GM12878 (cell line): ENCODE measurements around the gene CD68. TPM values are rescaled to one million over a fixed set of nuclear protein-coding genes. Genes with fewer than 3 reads are reported as not detected.

Source experiments
- BHLHE40 ChIP-seq, 2 experiments: fragments of 450-650 bp in 1 of 2; IDR thresholded peaks; 2 replicates each; pipeline ENCODE4 v1.6.1; 2011 to 2017; ENCODE audit warnings: low read depth in 2 of 2, borderline replicate concordance in 1 of 2, improper control_type of control experiment in 1 of 2, low read length in 1 of 2, mild to moderate bottlenecking in 1 of 2
- CBFB ChIP-seq: IDR thresholded peaks from 2 replicates; pipeline ENCODE4 v1.6.1; 2016; ENCODE audit warnings: antibody characterized with exemption, low read depth
- EGR1 ChIP-seq, 2 experiments: IDR thresholded peaks; 1 replicate in 1 of 2; 2 replicates in 1 of 2; pipeline ENCODE4 v1.6.1; 2011 to 2012; ENCODE audit warnings: low read depth in 2 of 2, low read length in 2 of 2, borderline replicate concordance in 1 of 2, mild to moderate bottlenecking in 1 of 2, moderate library complexity in 1 of 2
- HCFC1 ChIP-seq: fragments of 150-350 bp; IDR thresholded peaks from 2 replicates; pipeline ENCODE4 v1.6.1; 2014; ENCODE audit warnings: low read length
- HDAC2 ChIP-seq: fragments of 200-600 bp; sonication (generic); IDR thresholded peaks from 2 replicates; pipeline ENCODE4 v1.6.1; 2017
- MXI1 ChIP-seq: fragments of 150-350 bp; IDR thresholded peaks from 2 replicates; pipeline ENCODE4 v1.6.1; 2011; ENCODE audit warnings: low read depth, mild to moderate bottlenecking, inconsistent platforms, low read length, improper control_type of control experiment
- NBN ChIP-seq: fragments of 450-650 bp; IDR thresholded peaks from 2 replicates; pipeline ENCODE4 v1.6.1; 2016
- NFYB ChIP-seq: IDR thresholded peaks from 2 replicates; pipeline ENCODE4 v1.6.1; 2011; ENCODE audit warnings: low read depth, mild to moderate bottlenecking, low read length, improper control_type of control experiment, moderate library complexity; ENCODE audit not compliant: insufficient read depth
- PAX5 ChIP-seq: IDR thresholded peaks from 2 replicates; pipeline ENCODE4 v1.6.1; 2011; ENCODE audit warnings: low read depth, low read length, borderline replicate concordance
- POLR2A ChIP-seq: IDR thresholded peaks from 2 replicates; pipeline ENCODE4 v1.6.1; 2011; ENCODE audit warnings: low read depth, mild to moderate bottlenecking, low read length
- SMAD1 ChIP-seq: fragments of 450-650 bp; IDR thresholded peaks from 2 replicates; pipeline ENCODE4 v1.6.1; 2018; ENCODE audit warnings: mild to moderate bottlenecking, low read depth; ENCODE audit not compliant: partially characterized antibody
- SREBF2 ChIP-seq: IDR thresholded peaks from 2 replicates; pipeline ENCODE4 v1.6.1; 2012; ENCODE audit warnings: mild to moderate bottlenecking, low read length
- SRF ChIP-seq, 2 experiments: IDR thresholded peaks; 2 replicates each; pipeline ENCODE4 v1.6.1; 2011; ENCODE audit warnings: low read depth in 2 of 2, low read length in 2 of 2, mild to moderate bottlenecking in 1 of 2, moderate library complexity in 1 of 2
- polyA plus RNA-seq, 11 experiments: library from polyadenylated mRNA; depleted of rRNA in 4 of 11; unstranded in 6 of 11; stranded (reverse) in 5 of 11; fragments of >200 nt; fragmentation: Nextera tagmentation in 4 of 11; fragmentation: Illumina TruSeq in 1 of 11; extraction: Ambion mirVana in 4 of 11; extraction: Trizol in 1 of 11; gene quantifications; 1 replicate in 1 of 11; 2 replicates in 10 of 11; pipeline versions ENCODE4 v1.2.1 to v1.2.3, GENCODE V29; 2011 to 2016; ENCODE audit warnings: inconsistent platforms in 2 of 11, missing spikeins in 2 of 11, low read depth in 1 of 11
- total RNA-seq, 4 experiments: library from RNA; depleted of rRNA in 3 of 4; stranded (reverse); fragments of >200 nt in 3 of 4; fragmentation: Illumina TruSeq in 1 of 4; extraction: Trizol in 1 of 4; gene quantifications; 2 replicates each; pipeline versions ENCODE4 v1.2.1 to v1.2.3, GENCODE V29; 2013 to 2021
- TF ChIP-seq, protein P1 (sequence below): IDR thresholded peaks from 2 replicates; pipeline ENCODE4 v1.6.1; 2011; ENCODE audit warnings: borderline replicate concordance, low read depth, mild to moderate bottlenecking, moderate library complexity, low read length; ENCODE audit not compliant: insufficient read depth, poor library complexity, severe bottlenecking
- TF ChIP-seq, protein P2 (sequence below): IDR thresholded peaks from 2 replicates; pipeline ENCODE4 v1.6.1; 2012; ENCODE audit warnings: low read depth, low read length, improper control_type of control experiment
- TF ChIP-seq, protein P3 (sequence below): fragments of 150-350 bp; IDR thresholded peaks from 2 replicates; pipeline ENCODE4 v1.6.1; 2014; ENCODE audit warnings: mild to moderate bottlenecking, low read depth, low read length
- TF ChIP-seq, protein P4 (sequence below): fragments of 450-650 bp; IDR thresholded peaks from 2 replicates; pipeline ENCODE4 v1.6.1; 2016; ENCODE audit warnings: mild to moderate bottlenecking, moderate library complexity, borderline replicate concordance
- TF ChIP-seq, protein P5 (sequence below): fragments of 450-650 bp; IDR thresholded peaks from 2 replicates; pipeline ENCODE4 v1.6.1; 2018; ENCODE audit warnings: borderline replicate concordance, mild to moderate bottlenecking; ENCODE audit not compliant: partially characterized antibody

CD68 gene
- total and polyA plus RNA-seq, 10 of the 15 experiments (the other 5 are each of a cell fraction or from before 2014, with no cell fraction given), result 2.6 to 6.9 (median 3.8) TPM

DNA sequence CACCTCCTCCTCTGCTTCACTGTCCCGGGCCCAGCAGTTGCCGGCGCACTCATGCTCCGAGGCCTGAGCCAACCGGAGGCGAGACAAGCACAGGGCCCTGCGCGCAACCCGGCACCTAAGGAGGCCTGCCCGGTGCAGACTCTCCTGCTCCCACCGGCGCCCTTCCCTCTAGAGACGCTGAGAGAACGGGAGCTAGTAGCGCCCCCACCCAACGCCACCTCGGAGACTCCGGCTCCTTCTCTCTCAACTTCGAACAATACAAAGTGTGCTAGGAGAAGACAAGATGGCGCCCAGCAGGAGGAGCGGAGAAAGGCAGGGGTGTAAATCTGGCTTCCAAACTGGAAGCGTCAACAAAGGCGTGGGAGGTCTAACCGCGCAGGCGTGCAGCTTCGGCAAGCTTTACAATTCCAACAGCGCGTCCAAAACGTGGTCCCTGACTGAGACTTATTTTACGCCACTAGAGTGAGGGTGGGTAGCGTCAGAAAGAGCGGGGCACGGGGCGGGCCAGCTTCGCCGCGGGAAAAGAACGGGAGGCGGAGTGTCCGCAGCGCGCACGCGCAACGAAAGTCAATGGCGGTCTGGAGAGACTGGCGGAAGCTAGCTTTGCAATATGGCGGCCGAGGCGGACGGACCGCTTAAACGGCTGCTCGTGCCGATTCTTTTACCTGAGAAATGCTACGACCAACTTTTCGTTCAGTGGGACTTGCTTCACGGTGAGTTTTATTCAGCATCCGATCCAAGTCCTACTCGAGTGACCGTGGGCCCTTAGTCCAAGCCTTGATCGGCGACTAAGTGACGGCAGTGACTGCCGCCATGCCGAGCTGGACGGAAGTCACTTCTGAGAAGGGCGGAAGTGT is 4.0 kb downstream of the CD68 start, which contains the start of gene MPDU1 (continued):
- peak; percentile 51 to 69; a peak in 2 of 3 replicates for TF ChIP-seq EGR1 (IDR thresholded peaks at IDR 0.05; ENCODE audit: borderline replicate concordance in 1 of 2, low read depth in 2 of 2, low read length in 2 of 2)
- no peak for TF ChIP-seq SRF (IDR thresholded peaks at IDR 0.05; ENCODE audit: low read depth in 2 of 2, low read length in 2 of 2)
- peak; percentile 96 for TF ChIP-seq POLR2A
- TF ChIP-seq, protein P1, sequence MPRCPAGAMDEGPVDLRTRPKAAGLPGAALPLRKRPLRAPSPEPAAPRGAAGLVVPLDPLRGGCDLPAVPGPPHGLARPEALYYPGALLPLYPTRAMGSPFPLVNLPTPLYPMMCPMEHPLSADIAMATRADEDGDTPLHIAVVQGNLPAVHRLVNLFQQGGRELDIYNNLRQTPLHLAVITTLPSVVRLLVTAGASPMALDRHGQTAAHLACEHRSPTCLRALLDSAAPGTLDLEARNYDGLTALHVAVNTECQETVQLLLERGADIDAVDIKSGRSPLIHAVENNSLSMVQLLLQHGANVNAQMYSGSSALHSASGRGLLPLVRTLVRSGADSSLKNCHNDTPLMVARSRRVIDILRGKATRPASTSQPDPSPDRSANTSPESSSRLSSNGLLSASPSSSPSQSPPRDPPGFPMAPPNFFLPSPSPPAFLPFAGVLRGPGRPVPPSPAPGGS, result peak; percentile 66
- TF ChIP-seq BHLHE40 (IDR thresholded peaks at IDR 0.05; ENCODE audit: borderline replicate concordance in 1 of 2, low read depth in 2 of 2, low read length in 1 of 2), result peak in 1 of 2 experiments; percentile 78; a peak in 1 of 4 replicates
- peak; percentile 97 for TF ChIP-seq NBN
- no peak; the same call in 1 of the 2 replicates for TF ChIP-seq PAX5
- TF ChIP-seq, protein P2, sequence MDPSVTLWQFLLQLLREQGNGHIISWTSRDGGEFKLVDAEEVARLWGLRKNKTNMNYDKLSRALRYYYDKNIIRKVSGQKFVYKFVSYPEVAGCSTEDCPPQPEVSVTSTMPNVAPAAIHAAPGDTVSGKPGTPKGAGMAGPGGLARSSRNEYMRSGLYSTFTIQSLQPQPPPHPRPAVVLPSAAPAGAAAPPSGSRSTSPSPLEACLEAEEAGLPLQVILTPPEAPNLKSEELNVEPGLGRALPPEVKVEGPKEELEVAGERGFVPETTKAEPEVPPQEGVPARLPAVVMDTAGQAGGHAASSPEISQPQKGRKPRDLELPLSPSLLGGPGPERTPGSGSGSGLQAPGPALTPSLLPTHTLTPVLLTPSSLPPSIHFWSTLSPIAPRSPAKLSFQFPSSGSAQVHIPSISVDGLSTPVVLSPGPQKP, result no peak
- TF ChIP-seq MXI1, result peak; percentile 100
- peak; percentile 45 for TF ChIP-seq SMAD1
- peak; percentile 69; the same call in 1 of the 2 replicates for TF ChIP-seq CBFB
- TF ChIP-seq, protein P3, sequence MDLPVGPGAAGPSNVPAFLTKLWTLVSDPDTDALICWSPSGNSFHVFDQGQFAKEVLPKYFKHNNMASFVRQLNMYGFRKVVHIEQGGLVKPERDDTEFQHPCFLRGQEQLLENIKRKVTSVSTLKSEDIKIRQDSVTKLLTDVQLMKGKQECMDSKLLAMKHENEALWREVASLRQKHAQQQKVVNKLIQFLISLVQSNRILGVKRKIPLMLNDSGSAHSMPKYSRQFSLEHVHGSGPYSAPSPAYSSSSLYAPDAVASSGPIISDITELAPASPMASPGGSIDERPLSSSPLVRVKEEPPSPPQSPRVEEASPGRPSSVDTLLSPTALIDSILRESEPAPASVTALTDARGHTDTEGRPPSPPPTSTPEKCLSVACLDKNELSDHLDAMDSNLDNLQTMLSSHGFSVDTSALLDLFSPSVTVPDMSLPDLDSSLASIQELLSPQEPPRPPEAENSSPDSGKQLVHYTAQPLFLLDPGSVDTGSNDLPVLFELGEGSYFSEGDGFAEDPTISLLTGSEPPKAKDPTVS, result peak; percentile 46; the same call in 1 of the 2 replicates
- 0 out of 2 replicates have a peak, but pooled peaks have one; percentile 39 for TF ChIP-seq HDAC2
- TF ChIP-seq, protein P4, sequence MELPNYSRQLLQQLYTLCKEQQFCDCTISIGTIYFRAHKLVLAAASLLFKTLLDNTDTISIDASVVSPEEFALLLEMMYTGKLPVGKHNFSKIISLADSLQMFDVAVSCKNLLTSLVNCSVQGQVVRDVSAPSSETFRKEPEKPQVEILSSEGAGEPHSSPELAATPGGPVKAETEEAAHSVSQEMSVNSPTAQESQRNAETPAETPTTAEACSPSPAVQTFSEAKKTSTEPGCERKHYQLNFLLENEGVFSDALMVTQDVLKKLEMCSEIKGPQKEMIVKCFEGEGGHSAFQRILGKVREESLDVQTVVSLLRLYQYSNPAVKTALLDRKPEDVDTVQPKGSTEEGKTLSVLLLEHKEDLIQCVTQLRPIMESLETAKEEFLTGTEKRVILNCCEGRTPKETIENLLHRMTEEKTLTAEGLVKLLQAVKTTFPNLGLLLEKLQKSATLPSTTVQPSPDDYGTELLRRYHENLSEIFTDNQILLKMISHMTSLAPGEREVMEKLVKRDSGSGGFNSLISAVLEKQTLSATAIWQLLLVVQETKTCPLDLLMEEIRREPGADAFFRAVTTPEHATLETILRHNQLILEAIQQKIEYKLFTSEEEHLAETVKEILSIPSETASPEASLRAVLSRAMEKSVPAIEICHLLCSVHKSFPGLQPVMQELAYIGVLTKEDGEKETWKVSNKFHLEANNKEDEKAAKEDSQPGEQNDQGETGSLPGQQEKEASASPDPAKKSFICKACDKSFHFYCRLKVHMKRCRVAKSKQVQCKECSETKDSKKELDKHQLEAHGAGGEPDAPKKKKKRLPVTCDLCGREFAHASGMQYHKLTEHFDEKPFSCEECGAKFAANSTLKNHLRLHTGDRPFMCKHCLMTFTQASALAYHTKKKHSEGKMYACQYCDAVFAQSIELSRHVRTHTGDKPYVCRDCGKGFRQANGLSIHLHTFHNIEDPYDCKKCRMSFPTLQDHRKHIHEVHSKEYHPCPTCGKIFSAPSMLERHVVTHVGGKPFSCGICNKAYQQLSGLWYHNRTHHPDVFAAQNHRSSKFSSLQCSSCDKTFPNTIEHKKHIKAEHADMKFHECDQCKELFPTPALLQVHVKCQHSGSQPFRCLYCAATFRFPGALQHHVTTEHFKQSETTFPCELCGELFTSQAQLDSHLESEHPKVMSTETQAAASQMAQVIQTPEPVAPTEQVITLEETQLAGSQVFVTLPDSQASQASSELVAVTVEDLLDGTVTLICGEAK, result peak; percentile 99
- TF ChIP-seq NFYB, result no peak
- TF ChIP-seq SREBF2, result peak; percentile 83
- TF ChIP-seq, protein P5, sequence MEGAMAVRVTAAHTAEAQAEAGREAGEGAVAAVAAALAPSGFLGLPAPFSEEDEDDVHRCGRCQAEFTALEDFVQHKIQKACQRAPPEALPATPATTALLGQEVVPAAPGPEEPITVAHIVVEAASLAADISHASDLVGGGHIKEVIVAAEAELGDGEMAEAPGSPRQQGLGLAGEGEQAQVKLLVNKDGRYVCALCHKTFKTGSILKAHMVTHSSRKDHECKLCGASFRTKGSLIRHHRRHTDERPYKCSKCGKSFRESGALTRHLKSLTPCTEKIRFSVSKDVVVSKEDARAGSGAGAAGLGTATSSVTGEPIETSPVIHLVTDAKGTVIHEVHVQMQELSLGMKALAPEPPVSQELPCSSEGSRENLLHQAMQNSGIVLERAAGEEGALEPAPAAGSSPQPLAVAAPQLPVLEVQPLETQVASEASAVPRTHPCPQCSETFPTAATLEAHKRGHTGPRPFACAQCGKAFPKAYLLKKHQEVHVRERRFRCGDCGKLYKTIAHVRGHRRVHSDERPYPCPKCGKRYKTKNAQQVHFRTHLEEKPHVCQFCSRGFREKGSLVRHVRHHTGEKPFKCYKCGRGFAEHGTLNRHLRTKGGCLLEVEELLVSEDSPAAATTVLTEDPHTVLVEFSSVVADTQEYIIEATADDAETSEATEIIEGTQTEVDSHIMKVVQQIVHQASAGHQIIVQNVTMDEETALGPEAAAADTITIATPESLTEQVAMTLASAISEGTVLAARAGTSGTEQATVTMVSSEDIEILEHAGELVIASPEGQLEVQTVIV, result peak; percentile 83
- peak; percentile 77 for TF ChIP-seq HCFC1
